Islet of Langerhans (tissue), 1 donor: ENCODE data around the gene DLG2.

ENCODE experiments used
- FAIRE-seq: peaks from one replicate; lab custom pipeline; 2011; peaks lifted over from hg19 to GRCh38; lab: Jason Lieb, UNC

Gene DLG2

DNA sequence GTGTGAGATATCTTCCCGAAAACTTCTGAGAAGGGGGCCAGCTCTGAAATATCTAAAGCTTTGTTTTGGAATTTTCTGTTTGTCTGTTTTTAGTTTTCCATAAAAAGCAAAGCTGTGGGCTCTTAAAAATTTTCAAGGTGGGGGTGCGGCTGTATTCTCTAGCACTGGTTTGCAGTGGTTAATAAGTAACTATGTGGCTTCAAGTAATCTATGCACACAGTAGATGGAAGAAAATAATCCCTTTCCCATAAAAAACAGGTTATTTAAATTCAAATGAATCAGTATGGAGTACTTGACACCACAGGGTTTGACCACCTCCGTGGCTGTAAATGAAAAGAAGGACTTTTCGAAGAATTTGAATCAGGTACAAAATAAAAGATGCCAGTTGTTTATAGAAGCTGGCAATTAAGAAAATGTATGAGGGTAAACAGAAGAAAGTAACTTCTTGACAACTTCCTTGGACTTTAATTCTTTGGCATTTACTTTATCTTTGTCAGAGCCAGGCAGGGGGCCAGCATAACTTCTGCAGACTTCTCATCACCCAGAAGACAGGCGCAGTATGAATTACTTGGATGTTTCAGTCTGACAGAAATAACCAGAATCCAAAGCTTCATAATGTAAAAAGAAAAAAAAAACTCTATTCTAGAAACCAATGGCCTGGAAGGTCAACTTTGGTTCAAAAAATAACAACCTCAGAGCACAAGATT lies 981.0 kb downstream of the DLG2 start:
- FAIRE-seq: no peak

DNA sequence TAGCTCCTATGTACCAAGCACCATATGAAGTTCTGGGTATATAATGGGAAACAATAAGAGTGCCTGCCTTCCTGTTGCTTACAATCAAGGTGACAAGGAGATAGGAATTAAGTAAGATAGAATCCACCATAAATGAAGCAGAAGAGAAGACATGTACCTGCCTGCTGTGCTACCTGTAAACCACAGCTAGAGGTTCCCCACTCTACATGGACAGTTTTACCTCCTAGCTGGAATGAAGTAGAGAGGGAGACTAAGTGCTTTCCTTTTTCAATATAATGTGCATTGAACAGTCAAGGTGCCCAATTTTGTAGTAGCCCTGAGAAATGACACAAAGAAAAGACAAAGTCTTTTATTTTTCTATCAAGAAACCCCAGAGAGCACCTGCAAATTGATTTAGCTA lies 984.6 kb downstream of the DLG2 start:
- peak; percentile 45 for FAIRE-seq

DNA sequence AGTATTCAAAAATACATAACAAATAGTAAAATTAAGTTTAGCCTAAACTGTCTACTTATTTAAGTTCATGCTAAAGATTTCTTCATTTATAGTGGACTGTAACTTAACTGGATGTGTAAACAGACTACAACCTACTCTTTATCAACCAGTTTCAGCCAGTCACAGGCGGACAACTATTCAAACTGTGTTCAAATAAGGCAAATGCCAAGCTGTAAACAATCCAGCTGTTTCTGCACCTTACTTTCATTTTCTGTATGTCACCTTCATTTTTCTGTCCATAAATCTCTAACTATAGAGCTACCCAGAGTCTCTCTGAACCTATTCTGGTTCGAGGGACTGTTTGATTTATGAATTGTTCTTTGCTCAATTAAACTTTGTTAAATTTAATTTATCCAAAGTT lies 992.8 kb downstream of the DLG2 start:
- peak; percentile 70 for FAIRE-seq

DNA sequence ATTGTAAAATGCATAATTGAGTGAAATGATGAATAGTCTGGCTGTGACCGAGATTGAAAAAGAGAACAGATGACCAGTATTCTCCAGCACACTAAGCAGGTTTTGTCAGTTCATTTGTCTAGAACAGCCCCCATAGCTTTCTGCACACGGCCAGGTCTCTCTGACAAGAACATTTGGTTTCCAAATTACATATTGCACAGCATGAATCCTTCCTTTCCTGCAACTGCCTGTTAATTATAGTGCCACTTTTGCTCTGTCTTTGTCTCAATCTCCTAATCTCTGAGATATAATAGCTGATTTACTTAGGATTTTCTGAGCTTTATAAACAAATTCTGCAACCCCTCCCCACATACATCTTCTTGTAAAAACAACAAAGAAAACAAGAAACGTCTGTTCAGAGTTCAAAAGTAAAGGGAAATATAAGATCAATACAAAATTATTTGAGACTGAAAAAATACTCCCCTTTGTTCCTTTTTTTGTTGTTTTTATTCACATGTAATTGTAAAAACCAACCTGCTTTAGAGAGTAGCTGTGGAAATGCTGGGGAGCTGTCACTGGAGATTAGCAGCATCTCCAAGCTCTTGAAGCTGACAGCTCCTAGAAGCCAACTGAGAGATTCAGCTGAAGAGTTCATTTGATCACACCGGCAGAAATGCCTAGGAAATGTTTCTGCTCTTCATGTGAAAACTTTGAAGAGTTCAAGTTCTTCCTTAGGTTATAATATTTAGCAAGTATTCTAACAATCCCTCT lies 998.1 kb downstream of the DLG2 start:
- FAIRE-seq: no peak

DNA sequence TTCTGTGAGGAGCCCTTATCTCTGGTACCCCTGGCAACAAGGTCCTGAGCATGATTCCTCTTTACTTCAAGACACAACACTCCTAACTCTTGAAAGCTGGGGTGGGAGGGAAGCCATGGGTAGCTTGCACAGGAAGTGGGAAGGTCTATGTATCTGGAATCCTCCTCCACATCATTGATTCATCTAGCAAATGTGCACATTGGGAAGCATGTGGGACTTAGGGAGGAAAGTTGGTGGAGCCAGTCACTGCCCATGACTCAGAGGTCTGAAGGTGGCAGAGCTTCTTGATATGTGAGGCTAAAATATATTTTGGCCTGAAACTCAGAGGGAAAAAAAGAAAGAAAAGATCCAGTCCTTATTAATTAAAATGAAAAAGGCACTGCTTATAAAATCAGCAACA lies 1000.9 kb downstream of the DLG2 start:
- FAIRE-seq: no peak

DNA sequence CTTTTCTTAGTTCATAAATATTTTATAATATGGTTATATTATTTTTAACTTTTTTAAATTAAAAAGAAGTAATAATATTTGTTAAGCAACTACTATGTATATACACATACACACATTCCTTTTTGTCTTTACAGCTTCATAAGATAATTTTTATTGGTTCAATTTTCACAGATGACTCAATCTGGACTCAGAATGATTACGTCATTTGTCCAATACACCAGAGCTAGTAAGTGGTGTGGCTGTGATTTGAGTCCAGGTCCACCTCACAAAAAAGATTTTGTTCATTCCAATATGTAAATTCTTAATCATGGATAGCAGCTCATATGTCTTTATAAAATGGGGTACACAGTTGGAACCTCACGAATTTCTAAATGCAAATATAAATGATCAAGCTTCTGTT lies 1014.5 kb downstream of the DLG2 start:
- no peak for FAIRE-seq

DNA sequence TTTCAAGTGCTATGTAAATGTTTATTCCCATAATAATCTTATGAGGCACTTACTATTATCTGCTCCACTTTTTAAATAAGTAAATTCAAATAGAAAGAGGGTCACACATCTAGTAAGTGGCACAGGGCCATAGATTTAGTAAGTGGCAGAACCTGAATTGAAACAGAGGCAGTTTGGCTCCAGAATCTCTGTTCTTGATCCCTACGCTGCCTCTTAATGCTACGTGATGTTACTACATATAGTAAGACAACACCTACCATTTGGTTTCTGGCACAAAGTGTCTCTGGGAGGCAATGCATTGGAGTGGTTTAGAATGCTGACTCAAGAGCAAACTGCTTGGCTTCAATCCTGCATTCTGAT lies 1018.3 kb downstream of the DLG2 start:
- FAIRE-seq: no peak

DNA sequence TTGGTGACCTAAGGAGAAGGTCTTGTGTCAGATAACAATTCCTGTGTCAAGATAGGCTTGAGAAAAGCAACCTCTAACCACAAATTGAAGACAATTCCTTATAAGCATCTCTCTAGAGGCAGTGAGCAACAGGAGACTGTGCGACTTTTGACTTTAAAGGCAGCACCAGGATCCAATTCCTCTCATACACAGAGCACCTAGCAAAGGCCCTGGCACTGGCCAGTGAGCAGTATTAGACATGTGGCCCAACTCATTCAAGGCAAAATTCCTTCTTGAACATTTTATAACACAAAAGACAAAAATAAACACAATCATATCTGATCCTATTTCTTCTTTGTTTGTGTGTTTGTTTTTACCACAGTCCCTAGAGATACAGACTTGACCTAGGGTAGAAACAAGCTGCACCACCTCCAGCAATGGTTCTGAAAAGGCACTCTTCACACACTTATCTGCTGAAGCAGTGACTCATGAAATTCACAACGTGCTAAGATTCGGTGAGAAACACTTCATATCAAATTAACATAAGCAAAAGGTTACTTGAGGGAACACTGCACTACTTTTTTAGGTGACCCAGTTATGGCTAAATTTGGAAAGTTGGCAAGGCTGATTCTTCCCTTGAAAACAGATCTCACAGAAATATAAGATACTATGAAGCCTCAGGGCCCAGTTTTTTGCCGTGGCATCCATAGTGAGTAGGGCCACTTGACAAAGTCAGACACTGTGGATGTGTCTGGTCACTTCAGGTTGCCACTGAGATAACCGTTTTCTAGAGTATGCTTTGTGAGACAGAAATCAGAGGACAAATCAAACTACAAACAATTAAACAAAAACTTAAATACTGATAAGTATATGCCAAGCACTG lies 1018.9 kb downstream of the DLG2 start:
- no peak for FAIRE-seq

DNA sequence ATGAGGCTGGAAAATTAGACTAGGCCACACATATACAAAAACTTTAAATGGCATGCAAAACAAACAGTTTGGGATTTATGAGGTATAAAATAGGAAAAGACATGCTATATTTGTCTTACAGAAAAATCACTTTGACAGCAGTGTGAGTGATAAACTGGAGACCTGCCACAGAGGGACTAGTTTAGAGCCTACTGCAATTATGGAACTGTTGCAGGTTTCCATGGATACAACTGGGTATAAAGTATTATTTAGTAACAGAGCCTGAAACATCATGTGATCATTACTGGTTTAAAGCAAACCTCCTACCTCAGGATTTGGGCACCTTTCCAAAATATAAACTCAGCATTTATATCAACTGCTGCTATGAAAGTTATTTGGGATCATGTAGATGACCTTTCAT lies 1032.5 kb downstream of the DLG2 start:
- peak; percentile 76 for FAIRE-seq

DNA sequence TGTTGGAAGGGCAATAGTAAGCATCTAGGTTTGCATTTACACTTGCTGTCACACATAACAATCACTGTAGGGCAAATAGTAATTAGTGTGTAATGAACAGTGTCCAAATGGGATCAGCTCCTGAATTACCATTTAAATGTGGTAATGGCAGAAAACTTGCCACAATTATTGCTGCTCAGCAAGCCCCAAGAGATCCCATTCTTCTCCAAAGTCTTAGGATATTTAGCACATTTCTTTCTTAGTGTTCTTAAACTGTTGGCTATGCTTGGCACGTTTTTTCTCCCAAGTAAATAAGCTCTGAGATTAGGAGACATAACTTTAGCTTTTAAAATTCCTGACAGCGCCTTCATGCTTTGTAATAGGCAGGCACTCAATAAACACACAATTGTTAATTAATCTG lies 1037.0 kb downstream of the DLG2 start:
- no peak for FAIRE-seq

DNA sequence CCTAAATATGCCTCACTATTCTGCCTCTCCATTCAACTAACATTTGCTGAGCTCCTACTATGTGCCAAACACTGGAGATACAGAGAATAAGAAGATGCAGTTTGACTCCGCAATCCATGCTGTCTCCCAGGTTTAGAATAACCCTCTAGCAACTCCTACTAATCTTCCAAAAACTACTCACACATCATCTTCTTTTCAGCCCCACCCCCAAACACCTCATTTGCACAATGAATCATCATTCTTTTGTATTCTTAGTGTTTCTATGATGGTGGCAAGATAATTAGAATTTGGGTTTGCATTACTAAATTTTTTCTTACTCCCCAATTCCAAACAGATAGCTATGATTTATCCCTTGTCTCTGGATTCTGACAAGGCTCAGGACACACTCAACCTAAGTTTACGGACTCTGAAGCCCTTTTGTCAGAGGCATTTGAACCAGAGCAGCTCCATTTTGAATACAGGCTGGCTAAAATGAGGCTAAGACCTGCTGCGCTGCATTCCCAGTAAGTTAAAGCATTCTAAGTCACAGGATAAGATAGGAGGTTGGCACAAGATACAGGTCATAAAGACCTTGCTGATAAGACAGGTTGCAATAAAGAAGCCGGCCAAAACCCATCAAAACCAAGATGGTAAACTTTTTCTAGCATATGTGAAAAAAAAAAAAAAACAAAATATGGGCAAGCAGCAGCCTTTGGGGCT lies 1038.9 kb downstream of the DLG2 start:
- FAIRE-seq: no peak

DNA sequence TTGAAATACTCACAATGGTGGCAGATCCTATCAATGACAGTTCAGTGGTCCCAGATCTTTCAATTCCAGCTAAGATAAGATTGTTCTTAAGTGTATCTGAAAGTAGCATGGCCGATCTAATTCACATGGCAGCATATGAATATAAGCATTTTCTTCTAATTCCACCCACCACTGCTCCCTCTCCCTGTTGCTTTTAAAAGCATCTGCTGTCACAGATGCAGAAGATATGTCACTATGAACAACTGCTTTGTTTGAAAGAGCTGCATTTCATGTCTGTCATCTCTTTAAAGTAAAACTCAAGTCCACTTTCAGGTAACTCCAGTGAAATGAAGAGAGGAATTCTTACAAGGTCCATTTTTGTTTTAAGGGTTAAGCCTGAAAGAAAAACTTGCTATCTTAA lies 1044.0 kb downstream of the DLG2 start:
- no peak for FAIRE-seq

DNA sequence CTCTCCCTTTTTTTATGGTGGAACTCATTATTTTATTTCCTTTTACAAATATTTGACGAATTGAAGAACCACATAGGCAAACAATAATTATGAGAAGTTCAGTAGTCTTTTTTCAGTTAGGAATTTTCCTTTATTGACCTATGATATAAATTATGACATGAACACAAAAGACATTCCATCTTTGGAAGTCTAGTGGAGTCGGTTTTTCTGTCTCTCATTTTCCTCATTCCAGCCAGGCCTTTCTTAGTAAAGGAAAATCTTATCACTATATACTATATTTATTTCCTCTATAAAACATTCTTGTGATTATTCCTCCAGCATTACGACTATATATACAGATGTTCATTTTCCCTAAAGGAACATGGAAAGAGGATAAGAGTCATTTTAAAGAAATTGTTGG lies 1046.1 kb downstream of the DLG2 start:
- peak; percentile 17 for FAIRE-seq

DNA sequence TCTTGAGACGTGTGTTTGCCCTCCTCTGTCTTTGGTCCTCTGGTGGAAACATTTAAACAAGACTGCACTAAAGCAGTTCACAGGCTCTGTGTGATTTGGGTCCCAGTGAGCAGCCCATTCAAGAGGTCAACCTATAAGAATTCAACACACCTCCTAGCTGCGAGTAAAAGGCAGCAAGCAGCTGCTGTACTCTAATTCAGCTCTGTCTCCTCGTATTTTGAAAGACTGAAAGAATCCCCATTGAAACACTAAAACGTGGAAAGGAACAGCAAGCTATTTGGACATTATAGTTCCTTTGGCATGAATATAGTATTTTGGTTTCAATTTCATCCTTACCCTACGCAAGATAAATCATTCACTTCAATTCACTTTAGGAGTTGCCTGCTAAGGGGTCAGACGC lies 1046.7 kb downstream of the DLG2 start:
- no peak for FAIRE-seq

DNA sequence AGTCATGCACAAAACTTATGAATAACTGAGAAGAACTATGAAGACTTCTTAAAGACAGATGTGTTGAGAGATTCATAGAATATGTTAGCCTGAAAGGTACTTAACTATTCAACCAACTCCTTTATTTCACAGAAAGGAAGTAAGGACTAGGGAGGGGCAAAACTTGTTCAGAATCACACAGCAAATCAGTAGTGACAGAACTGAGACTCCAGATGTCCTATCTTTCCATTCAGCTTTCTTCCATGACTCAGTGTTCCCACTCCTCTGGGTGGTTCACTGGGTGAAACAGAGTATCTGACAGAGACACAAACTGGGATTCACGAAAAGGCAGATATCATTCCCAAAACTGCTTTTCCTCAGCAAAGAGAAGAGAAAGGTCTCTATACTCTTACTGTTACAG lies 1053.3 kb downstream of the DLG2 start:
- FAIRE-seq: no peak

DNA sequence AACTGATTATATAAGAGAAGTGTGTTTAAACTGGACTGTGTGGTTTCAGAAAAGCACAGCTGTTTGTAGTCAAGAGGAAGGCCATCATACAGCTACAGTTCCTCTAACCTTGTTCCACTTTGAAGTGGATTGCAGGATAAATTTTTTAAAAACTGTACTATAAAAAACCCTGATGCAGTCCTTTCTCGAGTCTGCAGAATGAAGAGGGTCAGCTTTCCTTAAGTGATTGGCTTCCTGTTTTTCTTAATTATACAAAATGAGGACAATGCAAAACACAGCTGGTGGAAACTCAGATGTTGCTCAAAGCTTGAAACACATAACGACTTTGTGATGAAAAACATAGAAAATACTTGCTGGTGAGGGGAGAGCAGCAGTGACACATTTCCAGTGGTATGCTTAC lies 1060.5 kb downstream of the DLG2 start:
- no peak for FAIRE-seq

DNA sequence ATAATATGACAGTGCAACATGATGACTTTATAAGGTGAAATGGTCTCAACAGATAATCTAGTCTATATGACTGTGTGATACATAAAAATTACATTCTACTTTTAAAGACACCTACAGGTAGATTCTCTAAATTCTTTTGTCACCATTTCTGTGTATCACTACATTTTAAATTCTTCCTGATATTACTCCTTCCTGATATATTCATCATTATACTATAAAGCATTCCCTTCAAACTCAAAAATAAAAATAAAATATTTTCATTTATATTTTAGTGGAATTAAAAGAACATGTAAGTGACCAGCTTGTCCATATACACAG lies 1062.3 kb downstream of the DLG2 start:
- no peak for FAIRE-seq

DNA sequence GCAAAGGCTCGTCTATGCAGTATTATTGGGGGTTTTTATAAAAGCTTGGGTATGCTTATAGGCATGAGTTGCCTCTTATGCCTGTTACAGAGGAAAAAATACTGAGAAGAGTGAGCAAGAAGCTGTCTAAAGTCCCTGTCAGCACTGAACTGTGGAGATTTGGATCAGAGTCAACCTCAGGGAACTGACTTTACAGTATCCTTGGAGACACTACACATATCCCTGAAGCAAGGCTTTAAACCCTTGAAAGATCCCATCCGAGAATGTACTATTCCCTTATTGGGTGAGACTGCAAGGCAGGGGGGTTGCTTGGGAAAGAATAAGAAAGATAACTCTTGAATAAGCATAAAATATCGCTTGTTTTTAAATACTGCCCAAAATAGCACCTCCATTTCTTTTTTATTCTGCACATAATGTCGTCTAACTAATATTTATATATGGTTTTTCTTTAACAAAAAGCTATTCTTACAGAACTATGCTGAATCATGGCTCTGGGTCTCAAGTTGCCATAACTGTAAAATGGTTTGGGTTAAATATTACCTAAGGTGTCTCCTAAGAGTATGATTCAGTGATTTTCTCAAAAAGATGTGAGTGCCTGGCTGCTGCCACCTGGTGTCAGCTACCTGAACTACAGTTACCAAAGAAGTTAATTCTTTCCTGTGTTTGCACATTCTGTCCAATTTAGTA lies 1062.8 kb downstream of the DLG2 start:
- FAIRE-seq: peak; percentile 99

DNA sequence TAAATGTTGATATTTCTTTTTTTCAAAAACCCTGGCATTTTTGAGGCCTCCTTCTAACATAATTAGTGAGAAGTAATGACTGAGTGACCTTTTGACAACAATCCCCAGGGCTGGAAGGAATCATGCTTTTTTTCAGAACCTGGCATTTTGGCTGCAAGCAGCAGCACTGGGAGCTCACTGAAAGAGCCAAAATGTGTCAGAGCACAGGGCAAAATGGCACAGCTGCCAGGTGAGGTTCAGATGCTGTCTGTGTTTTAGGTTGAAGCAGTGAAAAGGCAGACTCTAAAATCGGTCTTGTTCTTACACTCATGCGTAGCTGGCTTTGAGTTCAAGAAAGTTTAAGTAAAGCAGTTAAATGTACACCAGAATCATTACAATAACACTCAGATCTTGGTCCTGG lies 1063.8 kb downstream of the DLG2 start:
- FAIRE-seq: no peak

DNA sequence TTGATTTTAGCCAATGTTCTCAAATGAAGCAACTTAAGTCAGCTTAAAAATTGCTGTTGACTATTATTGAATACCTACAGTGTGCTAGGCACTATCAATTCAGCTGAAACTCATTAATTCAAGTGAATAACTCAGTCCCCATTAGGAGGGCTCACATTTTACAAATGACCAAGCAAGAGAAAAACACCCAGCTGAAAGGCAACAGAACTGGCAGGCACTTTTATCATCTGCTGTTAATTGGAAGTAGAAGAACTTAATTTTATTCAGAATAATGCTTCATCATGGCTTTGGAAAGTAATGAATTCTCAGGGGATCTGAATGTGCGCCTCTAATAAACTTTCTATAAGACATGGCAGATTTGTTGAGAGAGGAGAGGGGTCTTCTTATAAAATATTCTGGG lies 1066.9 kb downstream of the DLG2 start:
- no peak for FAIRE-seq

DNA sequence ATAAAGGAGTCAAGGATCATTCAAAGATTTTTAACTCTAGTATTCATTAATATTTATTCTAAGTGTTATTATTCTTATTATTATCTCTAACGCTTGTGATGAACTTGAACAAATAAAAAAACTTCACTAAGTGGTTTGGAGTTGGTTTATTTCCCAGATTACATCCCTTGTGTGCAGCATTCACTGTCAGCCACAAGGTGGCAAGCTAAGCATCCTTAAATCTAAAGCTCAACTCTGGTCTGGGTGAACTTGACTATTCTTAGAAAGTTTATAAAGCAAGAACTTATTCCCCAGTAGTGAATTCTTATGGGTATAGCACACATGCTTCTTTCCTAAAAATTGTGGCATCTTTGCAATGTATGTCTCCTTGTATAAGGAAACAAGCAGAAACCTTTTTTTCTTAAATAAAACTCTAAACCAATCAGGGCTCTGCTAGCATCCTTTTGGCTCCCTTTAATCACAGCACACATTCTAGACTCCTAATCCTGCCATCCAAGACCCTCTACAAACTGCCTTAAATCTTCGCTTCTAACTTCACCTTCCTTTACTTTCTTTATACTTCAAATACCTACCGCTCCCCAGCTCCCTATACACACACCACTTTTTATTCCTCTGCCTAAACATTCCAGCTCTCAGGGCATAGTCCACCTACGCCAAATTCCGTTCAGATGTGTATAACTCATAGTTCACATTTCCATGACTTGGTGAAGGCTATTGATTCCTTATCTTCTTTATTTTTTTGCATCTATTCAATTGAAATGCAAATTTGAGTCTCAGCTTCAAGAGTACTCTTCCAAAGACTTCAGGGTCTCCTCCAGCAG lies 1068.8 kb downstream of the DLG2 start:
- peak; percentile 97 for FAIRE-seq
